Neural cell (in vitro differentiated cells): Measurements from ENCODE around the gene ARHGAP6.

ENCODE experiments used
- EP300 ChIP-seq: fragments of 450-650 bp; conservative IDR thresholded peaks from 2 replicates; pipeline ENCODE4 v1.6.1; 2014; ENCODE audit warnings: antibody characterized with exemption, mild to moderate bottlenecking, moderate library complexity; ENCODE audit not compliant: poor library complexity, severe bottlenecking
- EZH2 ChIP-seq: fragments of 200-600, 300-800 bp; shearing (Covaris generic), sonication (generic); IDR thresholded peaks from 2 replicates; pipeline ENCODE4 v1.6.1; 2014; ENCODE audit warnings: antibody characterized with exemption, low read length, borderline replicate concordance, mild to moderate bottlenecking; ENCODE audit not compliant: insufficient read depth, poor library complexity, severe bottlenecking
- MXI1 ChIP-seq: fragments of 450-650 bp; conservative IDR thresholded peaks from 2 replicates; pipeline ENCODE4 v1.6.1; 2014; ENCODE audit warnings: antibody characterized with exemption, mild to moderate bottlenecking; ENCODE audit not compliant: poor library complexity, severe bottlenecking
- POLR2AphosphoS5 ChIP-seq: IDR thresholded peaks from 2 replicates; pipeline ENCODE4 v1.6.1; 2012
- RAD21 ChIP-seq: fragments of 450-650 bp; conservative IDR thresholded peaks from 2 replicates; pipeline ENCODE4 v1.6.1; 2014; ENCODE audit warnings: antibody characterized with exemption, mild to moderate bottlenecking, moderate library complexity
- SMC3 ChIP-seq: fragments of 450-650 bp; conservative IDR thresholded peaks from 2 replicates; pipeline ENCODE4 v1.6.1; 2014; ENCODE audit warnings: antibody characterized with exemption, mild to moderate bottlenecking, moderate library complexity; ENCODE audit not compliant: poor library complexity
- TAF1 ChIP-seq: IDR thresholded peaks from 2 replicates; pipeline ENCODE4 v1.6.1; 2012; ENCODE audit warnings: low read depth
- TF ChIP-seq, protein P1 (sequence below): fragments of 450-650 bp; IDR thresholded peaks from 2 replicates; pipeline ENCODE4 v1.5.1; 2014; ENCODE audit warnings: antibody characterized with exemption, mild to moderate bottlenecking, moderate library complexity; ENCODE audit not compliant: poor library complexity, severe bottlenecking
- TF ChIP-seq, protein P2 (sequence below): IDR thresholded peaks from 2 replicates; pipeline ENCODE4 v1.6.1; 2012; ENCODE audit warnings: borderline replicate concordance

DNA sequence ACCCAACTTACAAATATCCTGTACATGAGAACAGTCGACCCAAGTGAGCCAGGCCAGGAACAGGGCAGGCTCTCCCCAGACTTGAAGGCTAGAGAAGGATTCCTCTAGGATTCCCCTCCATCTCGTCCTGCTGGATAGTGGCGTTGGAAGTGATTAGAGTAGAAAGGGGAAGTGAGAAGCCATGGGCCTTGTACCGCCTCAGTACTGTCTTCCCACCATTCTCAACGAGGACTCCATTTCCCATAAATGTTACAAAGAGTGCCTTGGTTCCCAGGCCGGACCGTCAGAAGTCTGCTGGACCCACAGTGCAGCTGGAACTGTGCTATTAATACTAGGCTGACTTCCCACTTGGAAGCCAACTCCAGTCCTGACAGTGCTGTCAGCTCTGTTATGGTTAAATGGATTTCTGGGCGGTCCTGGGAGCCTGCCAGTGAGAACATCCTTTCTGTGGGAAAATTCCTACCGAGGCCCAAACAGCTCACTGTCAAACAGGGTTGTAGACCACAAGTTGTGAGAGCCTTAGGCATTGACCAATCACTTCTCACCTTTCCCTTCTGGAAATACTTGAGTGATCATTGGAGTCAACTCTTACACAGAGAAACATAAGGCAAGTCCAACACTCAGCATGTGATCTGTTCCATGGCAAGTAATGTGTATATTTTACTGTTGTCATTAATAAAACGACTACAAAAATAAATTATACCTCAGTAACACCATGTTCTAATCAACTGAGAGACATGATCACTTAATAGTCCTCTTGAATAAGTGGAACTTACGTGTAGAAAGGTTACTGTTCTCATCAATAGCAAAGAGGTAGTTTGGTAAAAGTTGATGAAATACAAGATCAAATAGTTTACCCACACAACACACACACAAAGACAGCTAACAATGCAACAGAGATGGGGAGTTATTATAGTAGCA lies 314.1 kb downstream of the ARHGAP6 start:
- TF ChIP-seq TAF1 (no peak), EP300 (no peak), RAD21 (no peak), MXI1 (no peak), EZH2 (no peak), POLR2AphosphoS5 (no peak), SMC3 (no peak)
- TF ChIP-seq, protein P1, sequence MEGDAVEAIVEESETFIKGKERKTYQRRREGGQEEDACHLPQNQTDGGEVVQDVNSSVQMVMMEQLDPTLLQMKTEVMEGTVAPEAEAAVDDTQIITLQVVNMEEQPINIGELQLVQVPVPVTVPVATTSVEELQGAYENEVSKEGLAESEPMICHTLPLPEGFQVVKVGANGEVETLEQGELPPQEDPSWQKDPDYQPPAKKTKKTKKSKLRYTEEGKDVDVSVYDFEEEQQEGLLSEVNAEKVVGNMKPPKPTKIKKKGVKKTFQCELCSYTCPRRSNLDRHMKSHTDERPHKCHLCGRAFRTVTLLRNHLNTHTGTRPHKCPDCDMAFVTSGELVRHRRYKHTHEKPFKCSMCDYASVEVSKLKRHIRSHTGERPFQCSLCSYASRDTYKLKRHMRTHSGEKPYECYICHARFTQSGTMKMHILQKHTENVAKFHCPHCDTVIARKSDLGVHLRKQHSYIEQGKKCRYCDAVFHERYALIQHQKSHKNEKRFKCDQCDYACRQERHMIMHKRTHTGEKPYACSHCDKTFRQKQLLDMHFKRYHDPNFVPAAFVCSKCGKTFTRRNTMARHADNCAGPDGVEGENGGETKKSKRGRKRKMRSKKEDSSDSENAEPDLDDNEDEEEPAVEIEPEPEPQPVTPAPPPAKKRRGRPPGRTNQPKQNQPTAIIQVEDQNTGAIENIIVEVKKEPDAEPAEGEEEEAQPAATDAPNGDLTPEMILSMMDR = no peak
- TF ChIP-seq, protein P2, sequence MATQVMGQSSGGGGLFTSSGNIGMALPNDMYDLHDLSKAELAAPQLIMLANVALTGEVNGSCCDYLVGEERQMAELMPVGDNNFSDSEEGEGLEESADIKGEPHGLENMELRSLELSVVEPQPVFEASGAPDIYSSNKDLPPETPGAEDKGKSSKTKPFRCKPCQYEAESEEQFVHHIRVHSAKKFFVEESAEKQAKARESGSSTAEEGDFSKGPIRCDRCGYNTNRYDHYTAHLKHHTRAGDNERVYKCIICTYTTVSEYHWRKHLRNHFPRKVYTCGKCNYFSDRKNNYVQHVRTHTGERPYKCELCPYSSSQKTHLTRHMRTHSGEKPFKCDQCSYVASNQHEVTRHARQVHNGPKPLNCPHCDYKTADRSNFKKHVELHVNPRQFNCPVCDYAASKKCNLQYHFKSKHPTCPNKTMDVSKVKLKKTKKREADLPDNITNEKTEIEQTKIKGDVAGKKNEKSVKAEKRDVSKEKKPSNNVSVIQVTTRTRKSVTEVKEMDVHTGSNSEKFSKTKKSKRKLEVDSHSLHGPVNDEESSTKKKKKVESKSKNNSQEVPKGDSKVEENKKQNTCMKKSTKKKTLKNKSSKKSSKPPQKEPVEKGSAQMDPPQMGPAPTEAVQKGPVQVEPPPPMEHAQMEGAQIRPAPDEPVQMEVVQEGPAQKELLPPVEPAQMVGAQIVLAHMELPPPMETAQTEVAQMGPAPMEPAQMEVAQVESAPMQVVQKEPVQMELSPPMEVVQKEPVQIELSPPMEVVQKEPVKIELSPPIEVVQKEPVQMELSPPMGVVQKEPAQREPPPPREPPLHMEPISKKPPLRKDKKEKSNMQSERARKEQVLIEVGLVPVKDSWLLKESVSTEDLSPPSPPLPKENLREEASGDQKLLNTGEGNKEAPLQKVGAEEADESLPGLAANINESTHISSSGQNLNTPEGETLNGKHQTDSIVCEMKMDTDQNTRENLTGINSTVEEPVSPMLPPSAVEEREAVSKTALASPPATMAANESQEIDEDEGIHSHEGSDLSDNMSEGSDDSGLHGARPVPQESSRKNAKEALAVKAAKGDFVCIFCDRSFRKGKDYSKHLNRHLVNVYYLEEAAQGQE = no peak
